ENCODE measurements around the gene TRAPPC6A.

Gene TRAPPC6A

DNA sequence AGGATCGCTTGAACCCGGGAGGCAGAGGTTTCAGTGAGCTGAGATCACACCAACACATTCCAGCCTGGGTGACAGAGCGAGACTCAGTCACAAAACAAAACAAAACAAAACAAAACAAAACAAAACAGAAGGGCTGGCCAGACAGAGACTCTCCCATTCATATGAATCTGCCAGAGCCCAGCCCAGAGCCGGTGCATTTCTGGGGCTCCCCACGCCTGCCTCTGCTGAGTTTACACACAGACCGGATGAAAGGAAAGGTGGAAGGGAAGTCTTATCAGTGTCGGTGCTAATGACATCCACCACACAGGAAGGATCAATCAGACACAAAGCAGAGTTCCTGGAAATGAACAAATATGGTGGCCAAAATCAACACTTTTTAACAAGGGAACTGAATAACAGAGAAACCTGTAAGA, 6.8 kb downstream of the TRAPPC6A start:
- no peak for DNase-seq (ENCODE audit: low spot score)
- in situ Hi-C loops (cut with MboI; ENCODE audit: low pct_unique_long_range_greater_than_20kb, low sequenced_read_pairs, unreplicated experiment): no loop called here
- TF ChIP-seq, protein P1, sequence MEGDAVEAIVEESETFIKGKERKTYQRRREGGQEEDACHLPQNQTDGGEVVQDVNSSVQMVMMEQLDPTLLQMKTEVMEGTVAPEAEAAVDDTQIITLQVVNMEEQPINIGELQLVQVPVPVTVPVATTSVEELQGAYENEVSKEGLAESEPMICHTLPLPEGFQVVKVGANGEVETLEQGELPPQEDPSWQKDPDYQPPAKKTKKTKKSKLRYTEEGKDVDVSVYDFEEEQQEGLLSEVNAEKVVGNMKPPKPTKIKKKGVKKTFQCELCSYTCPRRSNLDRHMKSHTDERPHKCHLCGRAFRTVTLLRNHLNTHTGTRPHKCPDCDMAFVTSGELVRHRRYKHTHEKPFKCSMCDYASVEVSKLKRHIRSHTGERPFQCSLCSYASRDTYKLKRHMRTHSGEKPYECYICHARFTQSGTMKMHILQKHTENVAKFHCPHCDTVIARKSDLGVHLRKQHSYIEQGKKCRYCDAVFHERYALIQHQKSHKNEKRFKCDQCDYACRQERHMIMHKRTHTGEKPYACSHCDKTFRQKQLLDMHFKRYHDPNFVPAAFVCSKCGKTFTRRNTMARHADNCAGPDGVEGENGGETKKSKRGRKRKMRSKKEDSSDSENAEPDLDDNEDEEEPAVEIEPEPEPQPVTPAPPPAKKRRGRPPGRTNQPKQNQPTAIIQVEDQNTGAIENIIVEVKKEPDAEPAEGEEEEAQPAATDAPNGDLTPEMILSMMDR (IDR thresholded peaks at IDR 0.05; ENCODE audit: extremely low read depth, insufficient read depth, missing control alignments): no peak

DNA sequence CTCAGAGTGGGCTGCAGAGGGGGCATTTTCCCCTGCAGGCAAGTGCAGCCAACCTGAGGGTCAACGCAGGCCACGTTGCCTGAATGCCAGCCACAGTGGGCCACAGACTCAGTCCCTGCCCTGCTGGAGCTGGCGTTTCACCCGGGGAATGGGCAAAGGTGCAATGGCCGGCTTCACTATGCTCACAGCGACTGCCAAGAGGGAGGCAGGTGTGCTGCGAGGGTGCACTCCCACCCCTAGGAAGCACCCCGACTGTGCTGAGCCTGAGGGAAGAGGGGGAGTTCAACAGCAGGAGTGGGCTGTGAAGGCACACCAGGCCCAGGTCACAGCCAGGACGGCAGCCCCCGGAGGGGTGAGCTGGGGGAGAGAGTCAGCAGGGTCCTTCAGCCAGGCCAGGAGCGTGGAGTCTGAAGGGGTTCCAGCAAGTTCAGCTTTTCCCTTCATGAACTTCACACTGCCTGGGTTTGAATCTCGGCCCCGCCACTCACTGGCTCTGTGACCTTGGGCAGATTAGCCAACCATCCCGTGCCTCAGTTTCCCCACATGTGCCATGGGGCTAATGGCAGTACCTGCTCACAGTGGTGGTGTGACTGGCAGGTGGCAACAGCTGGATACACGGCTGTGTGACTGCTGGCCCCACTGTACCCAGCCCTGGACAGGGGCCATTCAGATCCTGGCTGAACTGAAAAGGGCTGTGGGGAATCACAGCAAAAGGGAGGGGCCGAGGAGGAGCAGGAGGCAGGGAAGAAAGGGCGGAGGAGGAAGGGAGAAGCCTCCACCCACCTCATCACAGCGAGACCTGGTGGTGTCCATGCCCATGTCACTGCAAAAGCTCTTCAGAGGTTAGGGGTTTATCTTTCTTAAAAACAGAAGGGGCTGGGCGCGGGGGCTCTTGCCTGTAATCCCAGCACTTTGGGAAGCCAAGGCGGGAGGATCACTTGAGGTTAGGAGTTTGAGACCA, 7.6 kb downstream of the TRAPPC6A start:
- TF ChIP-seq, protein P1 (IDR thresholded peaks at IDR 0.05; ENCODE audit: extremely low read depth, insufficient read depth, missing control alignments): no peak
- no peak for DNase-seq (ENCODE audit: low spot score)
- in situ Hi-C loops (cut with MboI; ENCODE audit: low pct_unique_long_range_greater_than_20kb, low sequenced_read_pairs, unreplicated experiment): no loop called here

DNA sequence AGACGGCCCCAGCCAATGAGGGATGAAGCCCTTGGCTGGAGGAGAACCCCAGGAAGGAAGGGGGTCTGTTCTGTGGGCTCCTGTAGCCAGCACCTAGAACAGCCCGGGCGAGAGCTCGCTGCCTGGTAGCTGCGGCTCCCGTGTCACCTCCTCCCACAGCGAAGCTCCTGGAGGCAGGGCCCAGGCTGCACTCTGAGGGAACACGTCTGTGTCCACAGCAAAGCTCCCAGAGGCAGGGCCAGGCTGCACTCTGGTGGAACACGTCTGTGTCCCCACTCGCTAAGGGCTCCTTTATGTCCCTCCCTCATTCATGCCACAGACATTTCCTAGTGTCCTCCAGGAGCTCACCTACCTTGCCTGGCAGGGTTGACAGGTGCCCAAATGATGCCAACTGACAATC, 8.4 kb downstream of the TRAPPC6A start:
- in situ Hi-C loops (cut with MboI; ENCODE audit: low pct_unique_long_range_greater_than_20kb, low sequenced_read_pairs, unreplicated experiment): no loop called here
- DNase-seq (ENCODE audit: low spot score): no peak
- TF ChIP-seq, protein P1 (IDR thresholded peaks at IDR 0.05; ENCODE audit: extremely low read depth, insufficient read depth, missing control alignments): no peak

DNA sequence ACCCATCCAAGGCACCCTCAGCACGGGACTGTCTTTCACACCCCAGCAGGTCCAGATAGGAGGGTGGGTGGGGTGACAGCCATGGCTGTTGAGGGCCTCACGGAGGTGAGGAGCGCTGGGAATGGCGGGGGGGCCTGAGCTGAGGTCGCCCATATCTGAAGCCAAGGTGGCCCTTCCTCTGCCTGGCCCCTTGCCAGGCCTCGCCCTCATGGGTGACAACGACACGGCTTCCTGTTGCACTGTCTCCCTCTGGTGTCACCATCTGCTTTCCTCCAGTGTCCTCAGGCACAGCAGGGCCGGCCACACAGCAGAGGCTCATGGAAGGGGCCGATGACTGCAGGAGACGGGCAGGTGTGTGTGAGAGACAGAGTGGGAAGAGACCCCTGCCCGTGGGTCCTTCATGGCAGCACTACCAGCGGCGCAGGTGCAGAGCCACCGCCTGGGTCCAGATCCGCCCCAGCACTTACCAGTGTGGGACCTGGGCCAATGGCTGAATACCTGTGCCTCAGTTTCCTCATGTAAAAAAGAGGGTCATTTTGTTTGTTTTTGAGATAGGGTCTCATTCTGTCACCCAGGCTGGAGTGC, 9.2 kb downstream of the TRAPPC6A start:
- no peak for DNase-seq (ENCODE audit: low spot score)
- in situ Hi-C loops (cut with MboI; ENCODE audit: low pct_unique_long_range_greater_than_20kb, low sequenced_read_pairs, unreplicated experiment): no loop called here
- TF ChIP-seq, protein P1 (IDR thresholded peaks at IDR 0.05; ENCODE audit: extremely low read depth, insufficient read depth, missing control alignments): no peak

DNA sequence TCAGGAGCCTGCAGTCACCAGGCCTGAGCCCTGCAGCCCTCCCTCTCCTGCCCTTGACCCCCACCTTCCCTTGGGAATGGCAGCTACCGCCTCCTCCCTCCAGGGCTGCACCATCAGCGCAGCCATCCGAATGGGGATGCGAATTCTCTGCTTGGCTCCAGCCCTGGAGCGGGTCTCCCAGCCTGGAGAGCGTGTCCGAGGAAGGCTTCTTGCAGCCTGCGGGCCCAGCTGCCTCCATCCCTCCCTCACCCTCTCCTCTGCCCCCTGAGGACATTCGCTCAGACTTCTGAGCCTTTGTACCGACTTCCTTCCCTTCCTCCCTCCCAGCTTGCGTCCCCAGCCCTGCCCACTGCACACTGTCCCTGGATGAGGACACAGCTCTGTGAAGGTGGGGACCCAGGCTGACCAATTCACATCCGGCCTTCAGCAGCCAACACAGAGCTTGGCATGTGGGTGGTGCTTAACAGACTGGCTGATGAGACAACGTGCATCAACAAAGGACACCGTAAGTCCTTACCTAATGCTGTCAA, 11.2 kb downstream of the TRAPPC6A start:
- TF ChIP-seq, protein P1 (IDR thresholded peaks at IDR 0.05; ENCODE audit: extremely low read depth, insufficient read depth, missing control alignments): no peak
- in situ Hi-C loops (cut with MboI; ENCODE audit: low pct_unique_long_range_greater_than_20kb, low sequenced_read_pairs, unreplicated experiment): no loop called here
- no peak for DNase-seq (ENCODE audit: low spot score)

DNA sequence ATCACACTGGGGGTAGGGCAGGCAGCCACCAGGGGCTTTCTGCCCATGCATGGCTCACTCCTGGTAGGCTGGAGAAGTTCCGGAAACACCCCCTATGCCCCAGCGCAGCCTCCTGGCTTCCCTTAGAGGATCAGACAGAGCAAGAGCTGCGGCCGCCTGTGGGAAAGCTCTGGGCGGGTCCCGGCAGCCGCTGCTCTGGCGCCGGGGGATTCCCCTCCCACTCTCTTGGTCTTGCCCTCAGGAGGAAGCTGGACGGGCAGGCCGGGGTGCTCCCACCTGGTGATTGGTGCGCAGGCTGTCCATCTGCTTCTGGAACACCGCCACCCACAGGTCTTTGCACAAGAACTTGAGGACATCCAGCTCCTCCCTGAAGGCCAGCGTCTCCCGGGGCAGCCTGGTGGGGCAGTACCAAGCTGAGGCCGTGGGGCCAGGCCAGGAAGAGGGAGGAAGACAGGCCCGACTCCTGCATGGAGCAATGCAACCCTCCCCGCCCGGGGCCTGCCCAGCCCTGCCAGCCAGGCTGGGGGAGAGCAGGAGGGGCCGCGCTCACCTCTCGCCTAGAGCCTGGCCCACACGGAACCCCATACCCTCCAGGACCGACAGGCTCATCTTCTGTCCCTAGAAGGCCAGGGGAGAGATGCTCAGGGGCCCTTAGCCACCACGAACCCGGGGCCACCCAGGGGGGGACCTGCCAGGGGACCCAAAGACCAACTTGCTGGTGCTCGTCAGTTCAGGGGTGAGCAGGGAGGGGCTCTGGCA, 13.3 kb downstream of the TRAPPC6A start:
- in situ Hi-C loops (cut with MboI; ENCODE audit: low pct_unique_long_range_greater_than_20kb, low sequenced_read_pairs, unreplicated experiment): no loop called here
- TF ChIP-seq, protein P1 (IDR thresholded peaks at IDR 0.05; ENCODE audit: extremely low read depth, insufficient read depth, missing control alignments): peak; percentile 12
- peak; percentile 87 for DNase-seq (ENCODE audit: low spot score)

All from GM13977 (cell line).